GM23338 (cell line): ENCODE measurements around the gene B4GALT3.

Experiments used
- CTCF ChIP-seq, 2 experiments: fragments of 200-600 bp in 1 of 2; sonication (generic) in 1 of 2; conservative IDR thresholded peaks; 2 replicates each; pipeline versions ENCODE4 v1.5.1 to v1.6.1; 2016 to 2017; ENCODE audit warnings: antibody characterized with exemption in 2 of 2, low read depth in 2 of 2, mild to moderate bottlenecking in 2 of 2, moderate library complexity in 1 of 2
- ETS1 ChIP-seq: IDR thresholded peaks from 2 replicates; pipeline ENCODE4 v1.6.1; 2016; ENCODE audit warnings: antibody characterized with exemption
- EZH2phosphoT487 ChIP-seq: fragments of 200-600 bp; sonication (generic); IDR thresholded peaks from one replicate; pipeline ENCODE4 v1.8.1; 2018; ENCODE audit warnings: antibody characterized with exemption; ENCODE audit not compliant: unreplicated experiment
- POLR2AphosphoS5 ChIP-seq: IDR thresholded peaks from 2 replicates; pipeline ENCODE4 v1.6.1; 2016; ENCODE audit warnings: antibody characterized with exemption, low read depth

- TF ChIP-seq EZH2phosphoT487 (no peak), CTCF (conservative IDR thresholded peaks at IDR 0.05; ENCODE audit: low read depth in 2 of 2) (no peak), POLR2AphosphoS5 (no peak), ETS1 (no peak)
Observed at GRCh38 chr1:161122967-161123366, 54.3 kb downstream of the B4GALT3 start.
